HEK293T (cell line): ENCODE results near the gene CAVIN3.
A peak's percentile ranks its signal among the peaks of the same experiment; 100 is the strongest.

Source experiments
- CTCF ChIA-PET: fragments of 350-600 bp; formaldehyde crosslinking; extraction: SDS; loops from one replicate; lab custom pipeline; 2021; ENCODE audit warnings: antibody characterized with exemption, inconsistent platforms; lab: Yijun Ruan, JAX
- POLR2A ChIA-PET: fragments of 350-600 bp; formaldehyde crosslinking; extraction: SDS; loops from one replicate; lab custom pipeline; 2020; ENCODE audit warnings: antibody characterized with exemption, inconsistent platforms; lab: Yijun Ruan, JAX
- DNase-seq: peaks from one replicate; pipeline ENCODE4 v3.0.0; 2012; ENCODE audit warnings: mixed read lengths; ENCODE audit errors: extremely low spot score
- ARNT ChIP-seq: fragments of 450-650 bp; IDR thresholded peaks from 2 replicates; pipeline ENCODE4 v1.6.1; 2017; ENCODE audit warnings: mild to moderate bottlenecking
- BHLHE40 ChIP-seq: fragments of 450-650 bp; IDR thresholded peaks from 2 replicates; pipeline ENCODE4 v1.6.1; 2016; ENCODE audit warnings: mild to moderate bottlenecking, moderate library complexity, borderline replicate concordance
- CTBP1 ChIP-seq: fragments of 450-650 bp; IDR thresholded peaks from 2 replicates; pipeline ENCODE4 v1.6.1; 2016; ENCODE audit warnings: borderline replicate concordance
- ELF4 ChIP-seq: fragments of 450-650 bp; IDR thresholded peaks from 2 replicates; pipeline ENCODE4 v1.6.1; 2017; ENCODE audit warnings: antibody characterized with exemption
- FOXA1 ChIP-seq: fragments of 450-650 bp; IDR thresholded peaks from 2 replicates; pipeline ENCODE4 v1.6.1; 2016; ENCODE audit warnings: mild to moderate bottlenecking
- FOXK2 ChIP-seq: fragments of 450-650 bp; IDR thresholded peaks from 2 replicates; pipeline ENCODE4 v1.6.1; 2016; ENCODE audit warnings: mild to moderate bottlenecking
- FOXM1 ChIP-seq: fragments of 450-650 bp; IDR thresholded peaks from 2 replicates; pipeline ENCODE4 v1.6.1; 2017; ENCODE audit warnings: mild to moderate bottlenecking, borderline replicate concordance
- HDGF ChIP-seq: fragments of 450-650 bp; IDR thresholded peaks from 2 replicates; pipeline ENCODE4 v1.6.1; 2017; ENCODE audit warnings: antibody characterized with exemption, borderline replicate concordance
- L3MBTL2 ChIP-seq: fragments of 450-650 bp; conservative IDR thresholded peaks from 2 replicates; pipeline ENCODE4 v1.6.1; 2016; ENCODE audit warnings: mild to moderate bottlenecking
- LEF1 ChIP-seq: fragments of 450-650 bp; IDR thresholded peaks from 2 replicates; pipeline ENCODE4 v1.6.1; 2017; ENCODE audit warnings: mild to moderate bottlenecking, borderline replicate concordance
- NFRKB ChIP-seq: fragments of 450-650 bp; IDR thresholded peaks from 2 replicates; pipeline ENCODE4 v1.6.1; 2016; ENCODE audit warnings: mild to moderate bottlenecking, moderate library complexity
- SP1 ChIP-seq: fragments of 450-650 bp; IDR thresholded peaks from 2 replicates; pipeline ENCODE4 v1.6.1; 2017
- SUZ12 ChIP-seq: fragments of 450-650 bp; IDR thresholded peaks from 2 replicates; pipeline ENCODE4 v1.6.1; 2016; ENCODE audit warnings: mild to moderate bottlenecking
- TARDBP ChIP-seq: fragments of 450-650 bp; IDR thresholded peaks from 2 replicates; pipeline ENCODE4 v1.6.1; 2016
- ZNF384 ChIP-seq: fragments of 450-650 bp; IDR thresholded peaks from 2 replicates; pipeline ENCODE4 v1.6.1; 2016
- TF ChIP-seq, protein P1 (sequence below): fragments of 450-650 bp; IDR thresholded peaks from 2 replicates; pipeline ENCODE4 v1.6.1; 2016

The CAVIN3 gene, protein sequence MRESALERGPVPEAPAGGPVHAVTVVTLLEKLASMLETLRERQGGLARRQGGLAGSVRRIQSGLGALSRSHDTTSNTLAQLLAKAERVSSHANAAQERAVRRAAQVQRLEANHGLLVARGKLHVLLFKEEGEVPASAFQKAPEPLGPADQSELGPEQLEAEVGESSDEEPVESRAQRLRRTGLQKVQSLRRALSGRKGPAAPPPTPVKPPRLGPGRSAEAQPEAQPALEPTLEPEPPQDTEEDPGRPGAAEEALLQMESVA

DNA sequence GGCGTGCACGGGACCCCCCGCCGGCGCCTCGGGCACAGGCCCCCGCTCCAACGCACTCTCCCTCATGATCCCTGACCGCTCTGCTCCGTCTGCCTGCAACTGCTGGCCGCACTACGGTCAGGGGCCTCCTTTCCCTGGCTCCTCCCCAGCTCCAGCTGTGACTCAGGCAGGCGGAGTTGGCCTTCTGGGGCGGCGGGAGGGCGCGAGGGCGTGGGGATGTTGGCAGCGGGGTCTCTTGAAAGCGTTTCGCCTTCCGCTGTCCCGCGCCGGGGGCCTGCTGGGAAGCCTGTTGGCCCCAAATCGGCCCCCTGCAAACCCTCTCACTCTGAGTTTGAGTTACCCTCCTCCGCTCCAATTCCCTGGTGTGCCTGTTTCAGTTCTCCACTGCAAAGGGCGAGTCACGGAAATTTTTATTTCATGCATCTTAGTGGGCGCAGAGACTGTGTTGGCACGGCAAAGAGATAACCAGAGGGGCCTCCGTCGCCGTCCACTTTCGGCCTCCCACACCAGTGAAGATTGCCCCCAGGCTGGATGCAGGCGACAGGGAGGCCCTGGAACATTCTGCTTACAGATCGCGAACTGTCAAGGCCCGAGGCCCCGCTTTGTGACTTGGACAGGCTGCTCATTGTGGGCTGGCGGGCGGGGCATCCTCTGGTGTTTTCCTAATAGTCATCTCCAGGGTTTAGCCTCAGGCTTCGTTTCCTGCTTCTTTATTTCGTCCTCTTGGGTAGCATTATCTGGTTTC is at the start of gene CAVIN3:
Gene CAVIN3, minus strand, starts transcription at position 91 of the 745 bp plus-strand sequence. Its CDS starts 25 bp downstream, at position 66.
- TF ChIP-seq NFRKB (no peak), ZNF384 (no peak), LEF1 (no peak), FOXA1 (no peak), BHLHE40 (no peak), TARDBP (no peak), ELF4 (no peak), L3MBTL2 (no peak), CTBP1 (no peak), SUZ12 (no peak), FOXK2 (no peak), HDGF (no peak), SP1 (no peak), FOXM1 (no peak), ARNT (no peak)
- TF ChIP-seq, protein P1, sequence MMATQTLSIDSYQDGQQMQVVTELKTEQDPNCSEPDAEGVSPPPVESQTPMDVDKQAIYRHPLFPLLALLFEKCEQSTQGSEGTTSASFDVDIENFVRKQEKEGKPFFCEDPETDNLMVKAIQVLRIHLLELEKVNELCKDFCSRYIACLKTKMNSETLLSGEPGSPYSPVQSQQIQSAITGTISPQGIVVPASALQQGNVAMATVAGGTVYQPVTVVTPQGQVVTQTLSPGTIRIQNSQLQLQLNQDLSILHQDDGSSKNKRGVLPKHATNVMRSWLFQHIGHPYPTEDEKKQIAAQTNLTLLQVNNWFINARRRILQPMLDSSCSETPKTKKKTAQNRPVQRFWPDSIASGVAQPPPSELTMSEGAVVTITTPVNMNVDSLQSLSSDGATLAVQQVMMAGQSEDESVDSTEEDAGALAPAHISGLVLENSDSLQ = no peak
- ChIA-PET POLR2A (no interaction called here), CTCF (no interaction called here)
- no peak for DNase-seq

DNA sequence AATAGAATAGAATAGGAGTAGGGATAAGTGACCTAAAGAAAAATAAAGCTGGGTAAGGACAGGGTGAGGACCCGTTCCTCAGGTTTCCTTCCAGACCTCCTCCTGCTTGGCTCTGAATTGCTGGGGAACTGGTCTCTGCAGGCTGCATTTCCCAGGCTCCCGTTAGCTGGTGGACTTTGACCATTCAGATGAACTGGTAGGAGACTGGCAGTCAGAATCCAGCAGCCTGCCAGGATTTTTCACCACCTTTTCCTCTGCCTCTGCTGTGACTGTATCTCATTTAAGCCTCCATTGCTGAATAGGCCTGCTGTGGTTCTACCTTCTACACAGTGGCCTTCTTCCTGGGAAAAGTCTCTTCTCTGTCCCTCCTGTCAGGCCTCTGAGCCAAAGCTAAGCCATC is 45.4 kb upstream of the CAVIN3 start:
- TF ChIP-seq SP1 (no peak), NFRKB (no peak), ZNF384 (no peak)
- POLR2A ChIA-PET = no interaction called here
- CTCF ChIA-PET = no interaction called here
- no peak for DNase-seq

DNA sequence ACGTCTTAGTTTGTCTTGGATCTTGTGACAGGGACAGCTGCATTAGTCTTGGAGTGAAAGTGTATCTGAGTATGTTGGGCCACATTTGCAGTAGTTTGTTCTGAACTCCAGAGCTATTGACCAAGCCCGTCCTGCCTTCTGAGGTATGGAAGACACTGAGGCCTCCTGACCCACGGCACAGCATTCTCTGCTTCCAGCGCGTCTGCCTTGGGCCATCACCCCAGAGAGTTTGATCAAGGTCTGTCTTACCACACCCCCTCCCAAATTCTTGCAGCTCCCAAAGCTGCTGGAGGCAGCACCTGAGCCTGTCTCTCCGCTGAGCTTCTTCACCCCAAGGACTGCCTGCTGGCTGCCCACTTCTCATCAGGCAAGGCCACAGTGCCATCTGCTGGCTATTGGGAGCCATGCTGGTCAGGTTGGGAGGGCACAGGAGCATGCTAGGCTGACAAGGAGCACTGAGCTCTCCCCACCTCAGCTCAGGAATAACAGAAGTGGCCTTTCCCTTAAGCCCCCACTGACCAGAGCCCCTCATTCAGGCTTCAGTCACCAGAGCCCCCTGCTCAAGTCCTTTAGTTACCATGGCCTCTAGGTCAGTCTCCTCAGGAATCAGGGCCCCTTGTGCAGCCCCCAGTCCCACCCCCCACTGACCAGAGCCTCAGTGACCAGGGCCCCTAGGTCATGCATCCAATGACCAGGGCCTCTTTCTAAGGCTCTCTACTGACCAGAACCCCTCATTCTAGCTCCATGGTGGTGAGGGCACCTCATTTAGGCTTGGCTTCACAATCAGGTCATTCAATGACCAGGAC is 42.8 kb upstream of the CAVIN3 start:
- TF ChIP-seq BHLHE40 = no peak
- no peak for TF ChIP-seq HDGF
- TF ChIP-seq SP1 = no peak
- no peak for TF ChIP-seq FOXM1
- TF ChIP-seq FOXA1 = no peak
- no peak for TF ChIP-seq ZNF384
- TF ChIP-seq, protein P1 = no peak
- ChIA-PET POLR2A (no interaction called here), CTCF (interaction anchor here (0.5 to 2.5 kb wide), 35 partner anchors 8 to 1209 kb away, joined by 3 to 28 read pairs (median 4); partner anchors contain the start of genes CCKBR and HPX)
- peak; percentile 81 for DNase-seq

DNA sequence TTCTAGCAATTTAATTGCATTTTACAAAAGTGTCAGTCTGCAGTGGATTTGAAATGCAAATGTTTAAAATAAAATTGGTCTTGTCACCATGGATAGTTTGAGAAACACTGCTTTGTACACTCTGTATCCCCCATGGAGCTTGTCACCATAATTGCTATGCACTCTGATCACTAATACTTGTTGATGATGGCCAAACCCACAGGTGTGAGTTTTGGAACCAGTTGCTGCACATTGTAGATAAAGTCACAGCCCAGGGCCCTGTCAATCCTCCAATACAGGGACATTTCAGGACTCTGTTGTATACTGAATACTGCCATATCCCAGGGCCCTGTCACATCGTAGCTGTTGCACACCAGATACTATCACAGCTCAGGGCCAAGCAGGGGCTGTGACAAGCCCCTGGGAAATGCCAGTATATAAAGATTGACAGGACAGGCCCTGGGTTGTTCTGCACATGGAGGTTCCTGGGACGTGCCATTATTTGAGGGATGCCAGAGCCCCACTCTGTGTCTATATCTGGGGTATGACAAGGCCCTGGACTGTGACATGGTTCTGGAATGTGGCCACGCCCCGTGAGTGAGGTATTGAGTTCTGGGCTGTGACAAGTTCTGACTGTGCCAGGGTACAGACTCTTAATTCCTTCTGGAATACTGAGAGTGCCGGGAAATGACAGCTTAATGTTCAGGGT is 42.0 kb upstream of the CAVIN3 start:
- ChIA-PET CTCF (interaction anchor here (0.5 to 2.5 kb wide), 32 partner anchors 7 to 1209 kb away, joined by 3 to 28 read pairs (median 4); partner anchors contain the start of gene CCKBR), POLR2A (no interaction called here)
- no peak for DNase-seq
- TF ChIP-seq LEF1 = no peak
- no peak for TF ChIP-seq SP1
- TF ChIP-seq, protein P1 = no peak
- no peak for TF ChIP-seq TARDBP
- TF ChIP-seq CTBP1 = no peak
- no peak for TF ChIP-seq ZNF384
- no peak for TF ChIP-seq HDGF
- no peak for TF ChIP-seq FOXK2
- TF ChIP-seq L3MBTL2 = no peak
- TF ChIP-seq ELF4 = no peak
- TF ChIP-seq BHLHE40 = no peak
- TF ChIP-seq FOXA1 = no peak
- TF ChIP-seq ARNT = no peak

DNA sequence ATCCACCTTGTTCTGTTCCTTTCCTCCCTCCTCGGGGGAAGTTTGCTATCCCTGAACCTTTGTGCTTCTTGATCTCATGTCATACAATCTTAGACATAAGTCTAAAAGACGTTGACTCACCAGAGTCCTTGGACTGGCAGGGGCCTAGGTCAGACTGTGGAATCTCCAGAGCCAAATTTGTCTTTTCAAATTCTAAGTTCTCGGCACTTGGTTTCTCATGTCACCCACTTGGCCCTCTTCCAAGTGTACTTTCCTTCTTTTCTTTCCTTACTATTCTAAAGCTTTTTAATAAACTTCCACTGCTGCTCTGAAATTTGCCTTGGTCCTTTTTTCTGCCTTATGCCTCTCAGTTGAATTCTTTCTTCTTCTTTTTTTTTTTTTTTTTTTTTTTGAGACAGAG is 39.9 kb upstream of the CAVIN3 start:
- ChIA-PET POLR2A (no interaction called here), CTCF (interaction anchor here (0.7 kb wide), 1 partner anchor 8 kb away, joined by 3 read pairs; no protein-coding TSS in a partner anchor)
- TF ChIP-seq ZNF384 = no peak
- TF ChIP-seq FOXM1 = no peak
- TF ChIP-seq LEF1 = no peak
- no peak for TF ChIP-seq TARDBP
- no peak for TF ChIP-seq L3MBTL2
- TF ChIP-seq SP1 = no peak
- no peak for TF ChIP-seq SUZ12
- no peak for TF ChIP-seq FOXA1
- TF ChIP-seq, protein P1 = no peak
- TF ChIP-seq NFRKB = no peak
- no peak for TF ChIP-seq CTBP1
- TF ChIP-seq FOXK2 = no peak
- DNase-seq = no peak
